HG03520 (cell line): Measurements from ENCODE around the gene DNAL1.
A peak's percentile ranks its signal among the peaks of the same experiment; 100 is the strongest.
"Not testable (repeated sequence)": the region's sequence is repeated elsewhere in the genome, so short reads cannot be mapped to it uniquely, and the experiment has no call there.

ENCODE experiments used
- ATAC-seq: cut with Tn5 transposase; IDR thresholded peaks from one replicate; pipeline ENCODE4 v1.9.1; 2021; ENCODE audit warnings: mild to moderate bottlenecking, moderate library complexity; ENCODE audit not compliant: unreplicated experiment

DNAL1 gene

DNA sequence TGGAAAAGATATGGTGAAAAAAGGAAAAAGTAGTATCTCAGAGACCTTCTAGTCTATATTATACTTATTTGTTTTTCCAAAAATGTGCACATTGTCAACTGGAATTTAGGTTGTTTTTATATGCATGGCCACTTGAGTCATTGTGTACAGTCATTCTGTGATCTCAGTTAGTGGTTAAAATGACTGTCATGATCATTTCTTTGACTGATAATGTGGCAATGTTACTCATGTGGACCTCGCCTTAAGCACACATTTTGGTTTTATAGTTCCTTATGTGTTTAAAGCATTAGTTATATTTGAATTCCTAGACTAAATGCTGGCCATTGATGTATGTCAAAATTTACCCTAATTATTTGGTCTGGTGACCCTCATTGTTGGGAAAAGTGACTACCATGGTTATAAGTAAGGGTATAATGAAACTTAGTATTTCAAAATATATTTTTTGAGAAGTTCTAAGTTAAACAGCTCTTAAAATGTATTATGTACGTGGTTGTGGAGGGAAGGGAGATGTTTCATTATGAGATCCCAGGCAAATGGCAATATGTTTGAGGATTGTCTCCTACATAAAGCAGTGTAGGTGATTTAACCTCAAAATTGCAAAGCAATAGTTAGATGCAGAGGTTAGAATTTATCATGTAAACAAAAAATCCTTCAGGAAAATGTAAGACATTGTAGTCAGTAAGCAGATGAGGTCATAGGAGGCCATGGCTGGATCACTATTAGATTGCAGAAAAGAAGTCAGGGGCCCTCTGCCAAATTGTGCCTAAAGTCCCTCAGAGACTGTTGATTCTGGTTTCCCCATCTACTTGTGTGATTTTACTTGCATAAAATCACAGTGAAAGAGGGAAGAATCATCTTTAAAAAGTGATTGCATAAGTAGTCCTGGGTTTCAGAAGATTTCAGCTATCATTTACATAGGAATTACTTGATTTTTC is 51.9 kb downstream of the DNAL1 start:
- ATAC-seq, result peak; percentile 73

- ATAC-seq, result no peak
Observed at GRCh38 chr14:73700325-73700724, 55.5 kb downstream of the DNAL1 start.

GRCh38 chr14:73708076-73708475 is 63.3 kb downstream of the DNAL1 start:
- ATAC-seq, result not testable (repeated sequence)

DNA sequence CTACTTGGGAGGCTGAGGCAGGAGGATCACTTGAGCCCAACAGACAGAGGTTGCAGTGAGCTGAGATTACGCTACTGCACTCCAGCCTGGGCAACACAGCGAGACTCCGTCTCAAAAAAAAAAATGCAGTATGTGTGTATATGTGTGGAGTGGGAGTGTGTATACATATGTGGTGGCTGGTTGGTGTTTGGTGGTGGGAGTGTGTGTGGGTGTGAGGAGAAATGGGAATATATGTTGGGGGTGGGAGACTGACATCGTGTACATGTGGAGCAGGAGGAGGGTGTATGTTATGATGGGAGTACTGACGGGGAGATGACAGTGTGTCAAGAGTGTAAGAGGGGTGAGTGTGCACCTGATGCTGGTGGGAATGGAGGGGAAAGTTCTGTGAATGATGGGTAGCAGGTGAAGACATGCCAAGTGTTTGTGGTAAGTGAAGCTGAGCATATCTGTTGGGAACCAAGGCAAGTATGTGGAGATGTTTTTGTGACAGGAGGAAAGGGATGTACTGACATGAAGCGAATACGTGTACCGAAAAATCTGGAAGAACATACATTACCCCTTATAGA is 65.2 kb downstream of the DNAL1 start:
- no peak for ATAC-seq

DNA sequence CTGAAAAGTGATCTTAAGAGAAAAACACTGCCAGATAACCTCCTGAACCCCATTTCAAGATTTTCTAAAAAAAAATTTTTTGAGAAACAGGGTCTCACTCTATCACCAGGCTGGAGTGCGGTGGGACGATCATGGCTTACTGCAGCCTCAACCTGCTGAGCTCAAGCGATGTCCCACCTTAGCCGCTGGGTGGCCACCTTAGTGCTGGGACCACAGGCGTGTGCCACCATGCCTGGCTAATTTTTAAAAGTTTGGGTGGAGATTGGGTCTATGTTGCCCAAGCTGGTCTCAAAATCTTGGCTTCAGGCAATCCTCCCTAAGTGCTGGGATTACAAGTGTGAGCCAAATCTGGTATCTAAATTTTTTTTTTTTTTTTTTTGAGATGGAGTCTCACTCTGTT is 66.0 kb downstream of the DNAL1 start:
- ATAC-seq, result no peak

- ATAC-seq, result no peak
Observed at GRCh38 chr14:73712071-73712506, 67.3 kb downstream of the DNAL1 start.

- no peak for ATAC-seq
Observed at GRCh38 chr14:73712540-73713180, 67.9 kb downstream of the DNAL1 start.

DNA sequence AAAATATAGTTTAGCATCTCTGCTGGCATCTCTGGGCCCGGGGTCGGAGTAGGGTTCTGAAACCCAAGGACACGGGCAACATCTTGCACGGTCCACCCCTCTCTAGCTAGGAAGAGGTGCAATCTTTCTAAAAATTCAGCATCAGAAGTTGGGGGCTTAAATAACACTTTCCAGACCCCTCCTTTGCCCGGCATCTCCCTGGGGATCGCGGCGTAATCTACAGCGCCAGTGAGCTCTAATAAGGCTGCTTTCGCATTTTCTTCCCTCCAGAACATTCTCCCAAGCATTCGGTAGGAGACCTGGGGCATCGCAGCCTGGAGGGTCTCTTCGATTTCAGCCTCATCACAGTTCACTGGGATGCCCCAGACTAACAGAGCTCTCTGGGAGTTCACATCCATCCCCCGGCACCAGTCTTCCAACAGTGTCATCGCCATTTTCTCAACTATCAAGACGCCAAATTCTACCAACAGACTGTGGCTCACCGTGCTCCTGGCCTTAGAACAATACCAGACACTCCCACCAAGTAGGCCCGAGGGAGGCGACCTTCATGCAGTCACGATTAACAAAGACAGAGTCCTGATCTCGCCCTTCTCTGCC is 68.5 kb downstream of the DNAL1 start:
- no peak for ATAC-seq

DNA sequence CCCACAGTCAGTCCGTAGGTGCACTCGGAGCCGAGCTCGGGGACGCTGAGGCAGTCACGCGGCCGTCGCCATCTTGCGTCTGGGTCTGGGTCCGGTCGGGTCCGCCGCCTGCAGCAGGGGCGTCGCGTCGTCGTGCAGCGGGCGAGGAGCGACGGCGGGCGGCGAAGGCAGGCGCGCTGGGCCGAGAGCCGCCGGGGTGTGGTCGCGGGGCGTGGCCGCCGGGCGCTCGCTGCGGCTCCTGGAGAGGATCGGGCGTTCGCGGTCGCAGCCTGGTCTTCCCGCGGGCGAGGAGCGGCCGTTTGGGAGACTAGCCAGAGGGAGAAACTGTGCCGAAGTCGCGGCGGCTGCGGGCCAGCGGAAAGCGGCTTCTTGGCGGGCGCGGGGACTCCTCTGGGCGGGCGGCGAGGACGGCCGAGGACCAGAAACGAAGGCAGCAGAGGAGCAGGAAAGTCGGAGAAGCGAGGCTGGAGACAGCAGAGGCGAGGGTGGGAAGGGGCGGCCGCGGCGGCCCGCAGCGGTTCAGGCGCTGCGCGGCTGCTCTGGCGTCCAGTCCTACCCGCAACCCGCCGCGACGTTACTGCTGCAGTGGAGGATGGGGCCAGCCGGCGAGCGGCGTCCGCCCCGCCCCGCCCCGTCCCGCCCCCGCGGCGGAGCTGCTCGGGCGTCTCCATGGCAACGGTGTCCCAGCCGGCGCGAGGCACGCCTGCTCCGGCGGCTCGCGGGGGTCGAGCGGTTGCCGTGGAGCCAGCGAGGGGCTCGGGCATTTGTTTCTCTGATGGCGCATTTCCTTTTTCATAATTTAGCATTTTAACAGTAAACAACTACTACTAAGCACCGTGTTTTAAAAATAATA is 69.2 kb downstream of the DNAL1 start, which contains the start of gene PNMA1:
Gene PNMA1 (minus strand): TSS at position 582 of the 853 bp plus-strand sequence. CDS start 745 bp downstream, outside the sequence.
- ATAC-seq, result peak; percentile 64

DNA sequence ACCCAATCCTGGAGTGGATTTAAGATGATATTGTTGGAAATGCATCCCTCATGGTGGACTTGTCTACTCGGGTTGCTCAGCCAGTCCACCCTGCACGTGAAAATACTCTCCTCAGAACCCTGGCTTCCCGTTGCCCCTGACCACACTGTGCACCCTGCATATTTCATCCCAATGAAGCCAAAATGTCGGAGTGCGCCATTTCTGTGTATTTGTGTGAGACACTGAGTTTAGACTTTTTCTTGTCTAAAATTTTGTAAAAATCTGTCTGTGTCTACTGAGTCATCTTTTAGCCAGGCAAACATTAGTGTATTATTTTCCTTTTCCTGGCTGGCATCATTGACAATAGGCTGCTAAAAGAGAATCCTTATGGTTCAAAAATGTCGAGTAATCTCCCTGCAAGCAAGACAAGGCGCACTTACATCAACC is 69.9 kb downstream of the DNAL1 start:
- ATAC-seq, result peak; percentile 3

DNA sequence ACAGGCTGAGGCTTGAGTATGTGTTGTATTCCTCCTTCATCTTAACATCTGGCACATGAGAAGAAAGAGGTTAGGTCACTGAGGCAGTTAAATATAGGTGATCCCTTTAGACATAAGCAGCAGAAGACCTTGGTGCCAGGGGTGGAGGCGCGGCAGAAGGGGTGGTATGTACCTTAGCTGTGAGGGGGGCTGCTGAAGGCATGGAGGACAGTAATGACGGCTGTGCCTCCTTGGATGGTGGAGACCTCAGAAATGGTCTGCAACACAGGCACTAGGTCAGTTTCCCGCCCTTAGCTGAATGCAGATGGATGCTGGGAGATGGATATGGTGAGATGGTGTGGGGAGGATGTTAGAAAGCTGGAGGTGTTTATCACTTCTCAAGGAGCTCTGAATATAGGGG is 70.9 kb downstream of the DNAL1 start:
- no peak for ATAC-seq

GRCh38 chr14:73717266-73717665 is 72.5 kb downstream of the DNAL1 start:
- ATAC-seq, result no peak

- ATAC-seq, result no peak
Observed at GRCh38 chr14:73717711-73718417, 73.1 kb downstream of the DNAL1 start.

DNA sequence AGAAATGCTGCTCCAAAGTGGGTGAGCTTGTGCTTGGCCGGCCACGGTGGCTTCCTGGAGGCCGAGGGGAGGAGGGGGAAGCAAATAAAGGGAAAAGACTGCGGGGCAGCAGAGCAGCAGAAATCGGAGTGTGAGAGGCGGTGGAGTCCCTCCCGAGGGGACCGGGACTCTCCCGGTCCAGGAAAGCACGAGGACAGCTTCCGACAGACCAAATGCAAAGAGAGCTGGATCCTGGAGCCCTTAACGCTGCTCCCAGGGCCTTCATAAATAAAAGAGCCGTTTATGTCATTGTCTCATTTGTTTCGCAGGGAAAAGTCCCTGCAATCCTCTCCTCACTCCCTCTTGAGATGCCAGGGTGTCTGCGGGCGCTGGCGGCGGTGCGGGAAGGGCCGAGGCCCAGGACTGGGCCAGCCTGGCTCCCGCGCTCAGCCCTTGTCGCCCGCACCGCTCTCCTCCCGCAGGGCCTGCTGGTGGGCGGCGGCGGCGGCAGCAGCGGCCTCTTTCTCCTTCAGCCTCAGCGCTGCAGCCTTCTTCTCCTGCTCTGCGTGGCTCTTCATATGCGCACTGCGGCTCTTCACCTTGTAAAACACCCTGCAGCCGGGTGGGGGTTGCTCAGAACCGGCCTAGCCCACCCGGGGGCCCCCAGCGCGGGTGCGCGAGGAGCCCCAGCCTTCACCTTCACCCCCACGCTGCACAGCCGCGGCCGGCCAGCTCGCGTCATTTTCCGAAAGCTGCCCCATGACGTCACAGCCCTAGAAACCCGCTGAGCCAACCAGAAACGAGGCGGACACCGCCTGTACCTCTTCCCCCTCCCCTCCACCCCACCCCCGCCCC is 73.8 kb downstream of the DNAL1 start:
- ATAC-seq, result no peak

GRCh38 chr14:73719361-73719760 is 74.6 kb downstream of the DNAL1 start:
- ATAC-seq, result no peak

GRCh38 chr14:73719791-73720190 is 75.0 kb downstream of the DNAL1 start:
- ATAC-seq, result no peak

GRCh38 chr14:73720636-73721035 is 75.8 kb downstream of the DNAL1 start:
- ATAC-seq, result no peak

DNA sequence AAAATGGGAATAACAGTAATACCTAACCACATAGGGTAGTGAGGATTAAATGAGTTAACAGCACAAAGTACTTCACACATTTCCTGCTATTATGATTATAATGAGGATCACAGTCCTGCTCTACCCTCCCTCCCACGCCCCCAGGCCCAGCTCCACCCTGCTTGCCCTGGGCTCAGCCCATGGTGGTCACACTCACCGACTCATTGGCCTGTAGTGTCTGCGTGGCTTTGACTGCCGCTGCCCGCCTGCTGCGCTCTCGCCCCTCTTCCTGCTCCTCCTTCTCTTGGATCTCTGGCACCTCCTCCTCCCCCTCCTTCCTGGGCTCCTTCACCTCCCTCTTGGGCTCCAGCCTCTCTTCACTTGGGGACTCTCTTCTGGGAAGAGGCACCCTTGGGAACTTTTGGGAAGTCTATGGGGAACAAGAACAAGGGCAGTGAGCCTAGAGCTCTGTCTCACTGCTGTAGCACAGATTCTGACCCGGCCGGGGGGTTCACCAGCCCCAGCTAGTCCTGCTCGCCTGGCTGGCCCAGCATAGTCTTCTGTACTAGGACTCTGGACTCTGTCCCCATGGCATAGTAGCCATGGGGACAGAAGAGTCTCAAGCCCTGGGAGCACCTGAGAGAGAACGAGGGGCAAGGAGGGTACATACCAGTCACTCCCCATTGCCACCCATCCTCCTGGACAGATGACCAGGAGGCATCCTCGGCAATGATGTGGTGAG is 76.5 kb downstream of the DNAL1 start:
- no peak for ATAC-seq
